Left cardiac atrium (tissue), 4 donors: ENCODE results near the gene ARL17B. TPM values are rescaled to one million over a fixed set of nuclear protein-coding genes. Genes with fewer than 3 reads are reported as not detected.
"Not testable (repeated sequence)": the region's sequence is repeated elsewhere in the genome, so short reads cannot be mapped to it uniquely, and the experiment has no call there.

Experiments used
- ATAC-seq, 2 donors: fragments of 200-7000 bp; cut with Tn5 transposase; one replicate each; pipeline ENCODE4 v1.9.1; 2020; ENCODE audit warnings: mild to moderate bottlenecking in 2 of 2, moderate library complexity in 2 of 2
- DNase-seq: peaks from one replicate; pipeline ENCODE4 v3.0.0-alpha.2; 2020
- intact Hi-C, 2 donors: fragments of 100-400 bp; cut with DNase I; formaldehyde crosslinking; loops; one replicate each; pipeline versions ENCODE4 v1.14.1 to v1.15.1; 2022 to 2023
- total RNA-seq, 2 donors: library from RNA; stranded (reverse); fragmentation: NEBNext Ultra II Directional; extraction: Animal tissue kit (Norgen Biotek cat#: 25700); gene quantifications; one replicate each; pipeline ENCODE4 v1.2.1, GENCODE V29; 2021
- donor health status: DM: no; HTN: yes; CAD: no.
- donor health status: DM: no; HTN: yes; CAD: no; lungs with severe emphysema.
- donor health status: DM: yes; HTN: yes; CAD: no.
- donor health status: Dilated cardiomyopathy.

The ARL17B gene
- total RNA-seq, 2 donors from 2014 or later, result 9.8 to 19.1 TPM

DNA sequence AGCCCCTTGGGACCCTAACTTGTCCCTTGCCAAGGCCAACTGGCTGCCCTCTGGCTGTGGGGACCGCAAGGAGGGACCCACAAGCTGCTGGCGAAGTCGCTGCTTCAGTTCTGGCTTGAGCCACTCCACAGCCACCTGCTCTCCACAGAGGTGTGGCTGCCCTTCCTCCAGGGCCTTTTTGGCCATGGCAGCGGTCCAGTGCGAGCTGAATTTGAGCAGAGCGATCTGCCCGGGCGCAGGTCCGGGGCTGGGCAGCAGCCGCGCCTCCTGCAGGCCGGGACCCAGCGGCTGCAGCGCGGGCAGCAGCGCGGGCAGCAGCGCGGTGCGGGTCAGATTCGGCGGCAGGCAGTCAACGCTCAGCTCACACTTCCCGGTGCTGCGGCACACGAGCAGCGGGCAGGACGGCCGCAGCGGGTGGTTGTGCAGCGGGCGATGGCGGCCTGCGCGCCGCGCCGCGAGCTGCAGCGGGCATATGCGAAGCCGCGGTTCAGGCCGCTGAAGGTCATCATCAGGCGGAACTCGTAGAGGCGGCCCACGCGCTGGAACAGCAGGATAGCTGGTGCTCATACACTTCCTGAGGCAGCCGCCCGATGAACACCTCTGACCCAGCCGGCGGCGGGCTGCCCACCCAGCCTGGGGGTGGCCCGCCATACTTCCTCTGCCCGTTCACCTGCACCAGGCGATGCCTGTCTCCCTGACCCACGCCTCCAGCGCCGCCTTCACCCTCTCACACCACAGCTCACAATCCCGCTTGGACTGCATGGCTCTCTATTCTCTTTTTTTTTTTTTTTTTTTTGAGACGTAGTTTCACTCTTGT, 101.5 kb downstream of the ARL17B start:
- DNase-seq, result not testable (repeated sequence)
- ATAC-seq, result peak; percentile 77 to 87
- intact Hi-C loops, result loop anchor here in 1 of 2 donors (10.0 kb wide), 1 partner anchor 255 kb away; no protein-coding TSS in a partner anchor

DNA sequence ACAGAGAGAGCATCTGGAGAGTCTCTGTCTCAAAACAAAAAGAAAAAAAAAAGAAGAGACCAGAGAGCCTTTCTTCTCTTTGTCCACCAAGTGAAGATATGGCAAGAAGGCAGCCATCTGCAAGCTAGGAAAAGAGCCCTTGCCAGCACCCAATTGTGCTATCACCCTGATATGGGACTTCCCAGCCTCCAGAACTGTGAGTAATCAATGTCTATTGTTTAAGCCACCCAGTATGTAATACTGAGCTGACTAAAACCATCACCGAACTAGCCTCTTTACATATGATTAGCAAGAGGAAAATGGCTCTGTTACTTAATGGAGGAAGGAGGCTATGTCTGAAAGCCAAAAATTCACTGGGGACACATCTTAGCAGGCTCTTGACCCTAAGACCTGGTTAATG, 105.2 kb downstream of the ARL17B start:
- DNase-seq, result not testable (repeated sequence)

DNA sequence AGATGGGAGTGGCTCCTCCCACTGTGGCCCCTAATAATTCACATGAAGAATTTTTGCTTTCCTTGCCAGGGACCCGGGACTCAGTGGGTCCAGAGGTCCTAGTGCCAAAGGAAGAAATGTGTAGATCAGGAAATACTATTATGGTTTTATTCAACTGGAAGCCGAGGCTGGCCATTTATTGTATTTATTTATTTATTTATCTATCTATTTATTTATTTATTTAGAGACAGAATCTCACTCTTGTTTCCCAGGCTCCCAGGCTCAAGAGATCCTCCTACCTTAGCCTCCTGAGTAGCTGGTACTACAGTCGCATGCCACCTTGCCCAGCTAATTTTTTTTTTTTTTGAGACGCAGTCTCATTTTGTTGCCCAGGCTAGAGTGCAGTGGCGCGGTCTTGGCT, 107.4 kb downstream of the ARL17B start:
- intact Hi-C loops, DNase-seq, ATAC-seq: not testable (repeated sequence)

More for the DNA sequence above, 105.2 kb downstream of the ARL17B start:
- intact Hi-C loops, ATAC-seq: not testable (repeated sequence)

DNA sequence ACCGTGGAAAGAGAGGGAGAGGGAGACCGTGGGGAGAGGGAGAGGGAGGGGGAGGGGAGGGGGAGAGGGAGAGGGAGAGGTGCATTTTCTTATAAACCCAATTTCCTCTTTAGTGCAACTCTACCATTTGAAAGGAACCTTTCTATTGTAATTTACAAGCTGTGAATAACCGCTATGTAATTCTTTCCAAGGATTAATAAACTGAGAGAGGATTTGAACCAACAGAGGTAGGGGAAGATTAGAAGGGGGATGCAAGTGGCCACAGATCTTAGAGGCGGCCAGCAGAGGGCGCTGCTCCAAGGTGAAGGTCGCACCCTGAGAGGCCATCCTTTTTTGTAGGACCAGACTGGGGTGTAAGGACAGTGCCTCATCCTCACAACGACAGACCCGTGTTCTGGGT, 107.8 kb downstream of the ARL17B start:
- ATAC-seq (peak in 1 of 2 donors; percentile 61), DNase-seq (peak; percentile 83)
- intact Hi-C loops, result not testable (repeated sequence)

DNA sequence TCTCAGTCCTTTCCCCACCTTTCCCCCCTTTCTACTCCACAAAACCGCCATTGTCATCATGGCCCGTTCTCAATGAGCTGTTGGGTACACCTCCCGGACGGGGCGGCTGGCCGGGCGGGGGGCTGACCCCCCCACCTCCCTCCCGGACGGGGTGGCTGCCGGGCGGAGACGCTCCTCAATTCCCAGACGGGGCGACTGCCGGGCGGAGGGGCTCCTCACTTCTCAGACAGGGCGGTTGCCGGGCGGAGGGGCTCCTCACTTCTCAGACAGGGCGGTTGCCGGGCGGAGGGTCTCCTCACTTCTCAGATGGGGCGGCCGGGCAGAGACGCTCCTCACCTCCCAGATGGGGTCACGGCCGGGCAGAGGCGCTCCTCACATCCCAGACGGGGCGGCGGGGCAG, 108.8 kb downstream of the ARL17B start:
- DNase-seq, result not testable (repeated sequence)

DNA sequence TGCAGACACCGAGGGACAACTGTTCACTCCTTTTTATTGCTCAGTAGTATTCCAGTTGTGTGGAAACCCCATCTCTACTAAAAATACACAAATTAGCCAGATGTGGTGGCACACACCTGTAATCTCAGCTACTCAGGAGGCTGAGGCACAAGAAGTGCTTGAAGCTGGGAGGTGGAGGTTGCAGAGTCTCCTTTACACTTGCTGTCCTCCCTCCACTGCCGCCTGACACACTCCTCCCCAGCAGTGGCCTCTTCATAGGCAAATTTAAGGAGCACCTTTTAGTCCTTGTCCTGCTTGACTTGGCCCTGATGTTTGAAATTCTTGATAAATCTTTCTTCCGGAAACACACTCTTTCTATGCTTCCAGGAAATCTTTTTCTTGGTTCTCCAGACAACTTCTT, 112.4 kb downstream of the ARL17B start:
- intact Hi-C loops, DNase-seq, ATAC-seq: not testable (repeated sequence)

More for the DNA sequence above, 108.8 kb downstream of the ARL17B start:
- ATAC-seq, intact Hi-C loops: not testable (repeated sequence)

DNA sequence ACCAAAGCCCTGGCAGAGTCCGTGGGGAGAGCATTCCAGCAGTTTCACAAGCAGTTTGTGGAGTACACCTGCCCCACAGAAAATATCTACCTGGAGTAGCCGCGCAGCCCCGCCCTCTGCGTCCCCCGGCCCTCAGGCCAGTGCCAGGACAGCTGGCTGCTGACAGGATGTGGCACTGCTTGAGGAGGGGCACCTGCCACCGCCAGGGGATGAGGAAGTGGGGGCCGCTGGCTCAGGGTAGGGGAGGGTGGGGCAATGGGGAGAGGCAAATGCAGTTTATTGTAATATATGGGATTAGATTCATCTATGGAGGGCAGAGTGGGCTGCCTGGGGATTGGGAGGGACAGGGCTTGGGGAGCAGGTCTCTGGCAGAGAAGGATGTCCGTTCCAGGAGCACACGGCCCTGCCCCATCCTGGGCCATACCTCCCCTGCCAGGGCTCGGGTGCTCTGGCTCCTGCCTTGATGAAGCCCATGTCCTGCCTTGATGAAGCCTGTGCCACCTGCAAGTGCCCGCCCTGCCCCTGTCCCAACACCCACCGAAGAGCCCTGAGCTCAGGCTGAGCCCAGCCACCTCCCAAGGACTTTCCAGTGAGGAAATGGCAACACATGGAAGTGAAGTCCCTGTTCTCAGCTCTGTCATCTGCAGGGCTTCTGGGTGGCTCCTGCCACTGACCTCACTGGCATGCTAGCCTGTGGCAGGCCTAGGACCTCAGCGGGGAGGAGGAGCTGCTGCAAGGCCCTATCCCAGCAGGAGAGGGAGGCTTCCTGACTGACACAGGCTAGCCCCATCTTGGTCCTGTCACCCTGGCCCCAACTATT, 116.4 kb downstream of the ARL17B start:
- peak in 1 of 2 donors; percentile 17 for ATAC-seq
- intact Hi-C loops, result not testable (repeated sequence)

DNA sequence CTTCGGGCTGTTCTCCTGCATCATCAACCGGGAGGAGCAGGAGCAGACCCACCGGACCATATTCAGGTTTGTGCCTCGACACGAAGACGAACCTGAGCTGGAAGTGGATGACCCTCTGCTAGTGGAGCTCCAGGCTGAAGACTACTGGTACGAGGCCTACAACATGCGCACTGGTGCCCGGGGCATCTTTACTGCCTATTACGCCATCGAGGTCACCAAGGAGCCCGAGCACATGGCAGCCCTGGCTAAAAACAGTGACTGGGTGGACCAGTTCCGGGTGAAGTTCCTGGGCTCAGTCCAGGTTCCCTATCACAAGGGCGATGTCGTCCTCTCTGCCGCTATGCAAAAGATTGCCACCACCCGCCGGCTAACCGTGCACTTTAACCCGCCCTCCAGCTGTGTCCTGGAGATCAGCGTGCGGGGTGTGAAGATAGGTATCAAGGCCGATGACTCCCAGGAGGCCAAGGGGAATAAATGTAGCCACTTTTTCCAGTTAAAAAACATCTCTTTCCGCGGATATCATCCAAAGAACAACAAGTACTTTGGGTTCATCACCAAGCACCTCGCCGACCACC, 117.1 kb downstream of the ARL17B start:
- intact Hi-C loops, ATAC-seq, DNase-seq: not testable (repeated sequence)

More for the DNA sequence above, 116.4 kb downstream of the ARL17B start:
- DNase-seq, result not testable (repeated sequence)

DNA sequence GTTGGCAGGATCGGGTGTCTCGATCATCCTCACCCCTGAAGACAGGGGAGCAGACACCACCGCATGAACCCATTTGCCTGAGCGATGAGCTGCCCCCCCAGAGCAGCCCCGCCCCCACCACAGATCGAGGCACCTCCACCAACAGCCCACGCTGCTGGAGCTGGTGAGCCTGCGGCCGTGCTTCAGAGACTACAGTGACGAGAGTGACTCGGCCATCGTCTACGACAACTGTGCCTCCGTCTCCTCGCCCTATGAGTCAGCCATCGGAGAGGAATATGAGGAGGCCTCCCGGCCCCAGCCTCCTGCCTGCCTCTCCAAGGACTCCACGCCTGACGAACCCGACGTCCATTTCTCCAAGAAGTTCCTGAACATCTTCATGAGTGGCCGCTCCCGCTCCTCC, 117.6 kb downstream of the ARL17B start:
- ATAC-seq, result not testable (repeated sequence)

DNA sequence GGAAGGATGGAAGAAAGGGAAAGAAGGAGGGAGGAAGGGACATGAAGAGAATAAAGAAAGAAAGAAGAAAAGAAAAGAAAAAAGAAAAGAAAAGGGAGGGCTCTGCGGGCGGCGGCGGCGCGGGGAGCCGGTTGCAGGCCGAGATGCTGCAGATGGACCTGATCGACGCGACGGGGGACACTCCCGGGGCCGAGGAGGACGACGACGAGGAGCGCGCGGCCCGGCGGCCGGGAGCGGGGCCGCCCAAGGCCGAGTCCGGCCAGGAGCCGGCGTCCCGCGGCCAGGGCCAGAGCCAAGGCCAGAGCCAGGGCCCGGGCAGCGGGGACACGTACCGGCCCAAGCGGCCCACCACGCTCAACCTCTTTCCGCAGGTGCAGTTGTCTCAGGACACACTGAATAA, 118.1 kb downstream of the ARL17B start:
- DNase-seq, intact Hi-C loops: not testable (repeated sequence)

More for the DNA sequence above, 117.6 kb downstream of the ARL17B start:
- DNase-seq, intact Hi-C loops: not testable (repeated sequence)

DNA sequence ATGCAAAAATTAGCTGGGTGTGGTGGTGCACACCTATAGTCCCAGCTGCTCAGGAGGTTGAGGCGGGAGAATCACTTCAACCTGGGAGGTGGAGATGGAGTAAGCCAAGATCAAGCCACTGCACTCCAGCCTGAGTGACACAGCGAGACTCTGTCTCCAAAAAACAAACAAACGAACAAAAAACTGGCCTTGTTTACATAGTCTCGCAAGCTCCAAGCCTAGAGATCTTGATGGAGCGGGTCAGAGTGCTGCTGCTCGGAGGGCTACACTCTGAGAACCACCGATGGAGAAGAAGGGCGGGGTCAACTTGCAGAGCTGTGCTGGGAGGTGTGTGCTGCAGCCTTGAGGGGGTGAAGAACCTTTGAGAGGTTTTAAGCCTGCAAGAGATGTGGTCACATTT, 130.2 kb downstream of the ARL17B start:
- intact Hi-C loops, result not testable (repeated sequence)

More for the DNA sequence above, 118.1 kb downstream of the ARL17B start:
- peak; percentile 63 to 69 for ATAC-seq

DNA sequence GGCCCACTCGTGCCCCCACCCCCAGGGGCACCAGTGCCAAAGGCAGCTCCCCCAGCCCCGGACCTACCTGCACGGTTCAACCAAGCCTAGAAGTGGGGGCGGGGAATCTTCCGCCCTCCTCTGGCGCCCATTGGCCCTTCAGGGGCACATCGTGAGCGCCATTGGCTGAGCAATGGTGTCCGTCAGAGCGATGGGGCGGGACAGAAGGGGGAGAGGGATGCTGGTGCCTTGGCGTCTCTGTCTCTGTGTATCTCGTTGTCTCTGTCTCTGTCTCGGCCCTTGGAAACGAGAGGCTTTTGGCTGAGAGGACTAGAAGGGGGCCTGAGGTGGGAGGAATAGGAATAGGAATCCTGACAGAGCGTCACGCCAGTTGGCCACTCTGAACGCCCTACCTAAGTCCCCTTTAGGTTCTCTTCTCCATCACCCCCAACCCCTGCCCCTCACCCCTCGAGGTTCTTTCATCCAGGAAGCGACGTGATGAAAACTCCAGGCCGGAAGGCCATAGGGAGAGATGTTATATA, 136.2 kb downstream of the ARL17B start:
- peak; percentile 96 for DNase-seq
- ATAC-seq, result peak; percentile 100
- intact Hi-C loops, result not testable (repeated sequence)

More for the DNA sequence above, 130.2 kb downstream of the ARL17B start:
- ATAC-seq, DNase-seq: not testable (repeated sequence)

DNA sequence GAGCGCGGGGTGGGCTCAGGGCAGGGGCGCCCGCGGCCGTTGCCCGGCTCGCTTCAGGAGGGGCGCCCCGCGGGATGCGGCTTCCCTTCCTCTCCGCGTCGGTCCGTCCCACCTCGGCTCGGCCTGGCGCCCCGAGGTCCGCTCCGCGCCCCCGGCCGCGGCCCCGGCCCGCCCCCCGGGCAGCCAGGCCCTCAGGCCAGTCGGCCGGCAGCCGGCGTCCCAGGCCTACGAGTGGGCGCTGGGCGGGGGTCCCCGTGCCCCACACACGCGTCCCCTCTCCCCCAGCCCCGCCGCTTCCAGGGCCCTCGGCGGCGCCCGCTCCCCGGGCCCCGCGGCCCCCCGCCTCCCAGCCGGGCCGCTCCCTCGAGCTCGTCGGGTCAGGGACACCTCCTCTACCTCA, 136.7 kb downstream of the ARL17B start:
- DNase-seq, result peak; percentile 36
- intact Hi-C loops, result not testable (repeated sequence)

More for the DNA sequence above, 136.7 kb downstream of the ARL17B start:
- peak; percentile 60 to 63 for ATAC-seq

Other genes with a start within 250 kb of the ARL17B start
- gene KANSL1, start 168.3 kb downstream of the ARL17B start, total RNA-seq, result 10 to 100 TPM; 29.4 to 40.7 TPM
- gene LRRC37A, start 66.6 kb downstream of the ARL17B start, total RNA-seq, result 1 to 10 TPM; 1.5 to 2.4 TPM
- gene LRRC37A2, start 150.7 kb upstream of the ARL17B start, total RNA-seq, result 1 to 10 TPM; 6.6 to 6.7 TPM
- 10 to 100 TPM in 1 of 2 donors, 1 to 10 TPM in 1; 7.5 to 13.3 TPM for gene ARL17A, start 217.9 kb upstream of the ARL17B start, total RNA-seq
- 10 to 100 TPM; 28.8 to 35.8 TPM for gene NSF, start 228.9 kb upstream of the ARL17B start, total RNA-seq